IPS-11a (cell line): ENCODE results near the gene STX12.
"Not testable (repeated sequence)": the region's sequence is repeated elsewhere in the genome, so short reads cannot be mapped to it uniquely, and the experiment has no call there.

Experiments
- H3K4me3 ChIP-seq: one replicate; pipeline ENCODE4 v1.5.1; 2013; ENCODE audit warnings: low read depth, low read length, control low read depth

The STX12 gene

GRCh38 chr1:27824411-27824810 is 51.4 kb downstream of the STX12 start:
- no peak overlapping the region for H3K4me3 ChIP-seq

GRCh38 chr1:27829339-27829960 is 56.4 kb downstream of the STX12 start:
- H3K4me3 ChIP-seq, result not testable (repeated sequence)

GRCh38 chr1:27830621-27831440 is 57.8 kb downstream of the STX12 start, which contains the start of gene PPP1R8:
Gene PPP1R8, plus strand, starts transcription at chr1:27830782. Its CDS starts 54 bp downstream, at chr1:27830836.
- peak within 1 kb of the TSS; percentile 91 for H3K4me3 ChIP-seq

GRCh38 chr1:27831568-27832410 is 58.8 kb downstream of the STX12 start:
- H3K4me3 ChIP-seq, result peak overlapping the region; percentile 91

GRCh38 chr1:27832762-27833161 is 59.7 kb downstream of the STX12 start:
- H3K4me3 ChIP-seq, result no peak overlapping the region

- H3K4me3 ChIP-seq, result no peak overlapping the region
Measured at GRCh38 chr1:27833470-27833869, 60.5 kb downstream of the STX12 start.

GRCh38 chr1:27835046-27835445 is 62.0 kb downstream of the STX12 start:
- H3K4me3 ChIP-seq, result no peak overlapping the region

- H3K4me3 ChIP-seq, result no peak overlapping the region
Measured at GRCh38 chr1:27835501-27835900, 62.5 kb downstream of the STX12 start.

GRCh38 chr1:27849951-27850350 is 76.9 kb downstream of the STX12 start:
- no peak overlapping the region for H3K4me3 ChIP-seq

- no peak overlapping the region for H3K4me3 ChIP-seq
Measured at GRCh38 chr1:27855085-27855484, 82.1 kb downstream of the STX12 start.

GRCh38 chr1:27856561-27857343 is 83.7 kb downstream of the STX12 start:
- no peak overlapping the region for H3K4me3 ChIP-seq

- H3K4me3 ChIP-seq, result not testable (repeated sequence)
Measured at GRCh38 chr1:27857552-27857951, 84.5 kb downstream of the STX12 start.

- no peak overlapping the region for H3K4me3 ChIP-seq
Measured at GRCh38 chr1:27858072-27858948, 85.3 kb downstream of the STX12 start.

- no peak overlapping the region for H3K4me3 ChIP-seq
Measured at GRCh38 chr1:27858949-27859576, 86.0 kb downstream of the STX12 start.

- no peak overlapping the region for H3K4me3 ChIP-seq
Measured at GRCh38 chr1:27861436-27861835, 88.4 kb downstream of the STX12 start.

GRCh38 chr1:27862004-27862403 is 89.0 kb downstream of the STX12 start:
- H3K4me3 ChIP-seq, result no peak overlapping the region

GRCh38 chr1:27862671-27863537 is 89.9 kb downstream of the STX12 start:
- H3K4me3 ChIP-seq, result no peak overlapping the region

- H3K4me3 ChIP-seq, result no peak overlapping the region
Measured at GRCh38 chr1:27863538-27863915, 90.5 kb downstream of the STX12 start.
